Endothelial cell of umbilical vein (primary cell): ENCODE data around the gene GPANK1.

Experiments used
- MAX ChIP-seq: IDR thresholded peaks from 2 replicates; pipeline ENCODE4 v1.6.1; 2011; ENCODE audit not compliant: insufficient read depth, insufficient read length
- POLR2AphosphoS5 ChIP-seq: IDR thresholded peaks from 2 replicates; pipeline ENCODE4 v1.6.1; 2012; ENCODE audit warnings: low read depth, mild to moderate bottlenecking, control low read depth, low read length, moderate library complexity; ENCODE audit not compliant: insufficient read depth
- TF ChIP-seq, protein P1 (sequence below), 2 donors: IDR thresholded peaks; 1 replicate in 1 of 2; 2 replicates in 1 of 2; pipeline ENCODE4 v1.5.1; 2011; ENCODE audit warnings: low read length in 2 of 2, mild to moderate bottlenecking in 2 of 2, moderate library complexity in 2 of 2, control low read depth in 1 of 2, inconsistent platforms in 1 of 2, low read depth in 1 of 2; ENCODE audit not compliant: insufficient read depth in 1 of 2; ENCODE audit errors: extremely low read depth in 1 of 2

- TF ChIP-seq, protein P1, sequence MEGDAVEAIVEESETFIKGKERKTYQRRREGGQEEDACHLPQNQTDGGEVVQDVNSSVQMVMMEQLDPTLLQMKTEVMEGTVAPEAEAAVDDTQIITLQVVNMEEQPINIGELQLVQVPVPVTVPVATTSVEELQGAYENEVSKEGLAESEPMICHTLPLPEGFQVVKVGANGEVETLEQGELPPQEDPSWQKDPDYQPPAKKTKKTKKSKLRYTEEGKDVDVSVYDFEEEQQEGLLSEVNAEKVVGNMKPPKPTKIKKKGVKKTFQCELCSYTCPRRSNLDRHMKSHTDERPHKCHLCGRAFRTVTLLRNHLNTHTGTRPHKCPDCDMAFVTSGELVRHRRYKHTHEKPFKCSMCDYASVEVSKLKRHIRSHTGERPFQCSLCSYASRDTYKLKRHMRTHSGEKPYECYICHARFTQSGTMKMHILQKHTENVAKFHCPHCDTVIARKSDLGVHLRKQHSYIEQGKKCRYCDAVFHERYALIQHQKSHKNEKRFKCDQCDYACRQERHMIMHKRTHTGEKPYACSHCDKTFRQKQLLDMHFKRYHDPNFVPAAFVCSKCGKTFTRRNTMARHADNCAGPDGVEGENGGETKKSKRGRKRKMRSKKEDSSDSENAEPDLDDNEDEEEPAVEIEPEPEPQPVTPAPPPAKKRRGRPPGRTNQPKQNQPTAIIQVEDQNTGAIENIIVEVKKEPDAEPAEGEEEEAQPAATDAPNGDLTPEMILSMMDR (IDR thresholded peaks at IDR 0.05; ENCODE audit: extremely low read depth in 1 of 2, insufficient read depth in 1 of 2, low read depth in 1 of 2, low read length in 2 of 2), result no peak
- TF ChIP-seq POLR2AphosphoS5 (no peak), MAX (no peak)
Measured at GRCh38 chr6:31693535-31693934, 28.7 kb upstream of the GPANK1 start.
